Endothelial cell of umbilical vein (primary cell): ENCODE measurements around the gene TXNRD1. TPM values are rescaled to one million over a fixed set of nuclear protein-coding genes. Genes with fewer than 3 reads are reported as not detected.

Source experiments
- BruUV-seq: library from RNA; stranded (reverse); fragments of 400-500 nt; replicated peaks from 2 replicates; lab custom pipeline; 2021; lab: Mats Ljungman, UMichigan
- CTCF ChIA-PET: fragments of 300-600, 350-600 bp; sonication (Branson Sonifier 250); formaldehyde crosslinking; loops from one replicate; lab custom pipeline; 2021; ENCODE audit warnings: antibody characterized with exemption, inconsistent platforms; lab: Charles Lee
- POLR2A ChIA-PET: fragments of 300-600, 350-600 bp; sonication (Branson Sonifier 250); formaldehyde crosslinking; loops from one replicate; lab custom pipeline; 2021; ENCODE audit warnings: antibody characterized with exemption, inconsistent platforms; lab: Charles Lee
- DNase-seq: peaks from one replicate; pipeline ENCODE4 v3.0.0-alpha.2; 2011; ENCODE audit warnings: low read depth, low spot score
- FAIRE-seq: peaks from 2 replicates; lab custom pipeline; 2011; peaks lifted over from hg19 to GRCh38; lab: Jason Lieb, UNC
- H2AFZ ChIP-seq: 2 replicates; pipeline ENCODE4 v1.6.0; 2012; ENCODE audit warnings: low read depth, low read length, control low read depth, inconsistent platforms
- H3K27ac ChIP-seq: 2 replicates; pipeline ENCODE4 v1.5.1; 2011; ENCODE audit warnings: low read depth, mild to moderate bottlenecking, control low read depth, low read length, moderate library complexity; ENCODE audit not compliant: insufficient read depth
- H3K27me3 ChIP-seq, 2 experiments: 2 replicates each; pipeline versions ENCODE4 v1.6.0 to v1.6.1; 2011; ENCODE audit warnings: low read length in 2 of 2, mixed read lengths in 1 of 2; ENCODE audit not compliant: control insufficient read depth in 2 of 2, insufficient read depth in 2 of 2
- H3K36me3 ChIP-seq, 2 experiments: 2 replicates in 1 of 2; 3 replicates in 1 of 2; pipeline ENCODE4 v1.5.1; 2011; ENCODE audit warnings: low read length in 2 of 2, mild to moderate bottlenecking in 1 of 2, moderate library complexity in 1 of 2; ENCODE audit not compliant: control insufficient read depth in 2 of 2, insufficient read depth in 2 of 2; ENCODE audit errors: extremely low read depth in 1 of 2
- H3K4me1 ChIP-seq: 3 replicates; pipeline ENCODE4 v1.5.1; 2011; ENCODE audit warnings: mild to moderate bottlenecking, low read length; ENCODE audit not compliant: control insufficient read depth, insufficient read depth; ENCODE audit errors: extremely low read depth
- H3K4me2 ChIP-seq: 2 replicates; pipeline ENCODE4 v1.6.1; 2011; ENCODE audit warnings: low read length, control low read depth, mixed read lengths; ENCODE audit not compliant: insufficient read depth
- H3K4me3 ChIP-seq, 3 experiments: fragments of 200-600 bp in 1 of 3; sonication (generic), shearing (Covaris generic) in 1 of 3; replicated peaks in 1 of 3; 2 replicates each; pipeline ENCODE4 v1.5.1; 2011 to 2016; ENCODE audit warnings: control low read depth in 3 of 3, low read length in 3 of 3, mild to moderate bottlenecking in 2 of 3, inconsistent platforms in 1 of 3, low read depth in 1 of 3, moderate library complexity in 1 of 3; ENCODE audit not compliant: insufficient read depth in 1 of 3
- H3K79me2 ChIP-seq: 2 replicates; pipeline ENCODE4 v1.6.0; 2012; ENCODE audit warnings: low read length, inconsistent platforms; ENCODE audit not compliant: control insufficient read depth, insufficient read depth
- H3K9ac ChIP-seq: replicated peaks from 2 replicates; pipeline ENCODE3; 2011; ENCODE audit warnings: low read length, control low read depth; ENCODE audit not compliant: insufficient read depth; ENCODE audit errors: extremely low read depth
- H3K9me1 ChIP-seq: replicated peaks from 3 replicates; pipeline ENCODE4 v1.6.0; 2011; ENCODE audit warnings: mild to moderate bottlenecking, low read length; ENCODE audit not compliant: control insufficient read depth, insufficient read depth; ENCODE audit errors: extremely low read depth
- H3K9me3 ChIP-seq: replicated peaks from 2 replicates; pipeline ENCODE4 v1.5.1; 2012; ENCODE audit warnings: low read length, inconsistent platforms; ENCODE audit not compliant: control insufficient read depth, insufficient read depth
- H4K20me1 ChIP-seq: replicated peaks from 2 replicates; pipeline ENCODE3; 2011; ENCODE audit warnings: mild to moderate bottlenecking, low read length; ENCODE audit not compliant: control insufficient read depth, insufficient read depth; ENCODE audit errors: extremely low read depth
- CTCF ChIP-seq, 2 donors: IDR thresholded peaks; 1 replicate in 1 of 2; 2 replicates in 1 of 2; pipeline ENCODE4 v1.5.1; 2011; ENCODE audit warnings: low read length in 2 of 2, mild to moderate bottlenecking in 2 of 2, moderate library complexity in 2 of 2, control low read depth in 1 of 2, inconsistent platforms in 1 of 2, low read depth in 1 of 2; ENCODE audit not compliant: insufficient read depth in 1 of 2; ENCODE audit errors: extremely low read depth in 1 of 2
- EZH2 ChIP-seq: IDR thresholded peaks from 2 replicates; pipeline ENCODE4 v1.6.1; 2012; ENCODE audit warnings: borderline replicate concordance, low read depth, mild to moderate bottlenecking, moderate library complexity, low read length, inconsistent platforms; ENCODE audit not compliant: severe bottlenecking
- FOS ChIP-seq: IDR thresholded peaks from 2 replicates; pipeline ENCODE4 v1.6.1; 2011; ENCODE audit warnings: mild to moderate bottlenecking, low read length, moderate library complexity, borderline replicate concordance; ENCODE audit not compliant: insufficient read depth
- GATA2 ChIP-seq: IDR thresholded peaks from 2 replicates; pipeline ENCODE4 v1.7.0; 2011; ENCODE audit warnings: low read depth, mild to moderate bottlenecking, moderate library complexity, mixed read lengths, low read length; ENCODE audit not compliant: insufficient read length, insufficient read depth
- JUN ChIP-seq: IDR thresholded peaks from 2 replicates; pipeline ENCODE4 v1.6.1; 2011; ENCODE audit warnings: borderline replicate concordance, low read depth; ENCODE audit not compliant: insufficient read length, insufficient read depth
- MAX ChIP-seq: IDR thresholded peaks from 2 replicates; pipeline ENCODE4 v1.6.1; 2011; ENCODE audit not compliant: insufficient read depth, insufficient read length
- MYC ChIP-seq: IDR thresholded peaks from one replicate; pipeline ENCODE4 v1.6.1; 2011; ENCODE audit warnings: mild to moderate bottlenecking, low read depth, low read length
- POLR2A ChIP-seq: IDR thresholded peaks from 2 replicates; pipeline ENCODE4 v1.6.1; 2012; ENCODE audit warnings: low read depth, mild to moderate bottlenecking, control low read depth, low read length
- dilution Hi-C: fragments of 300-500 bp; cut with MboI; formaldehyde crosslinking; loops from one replicate; pipeline ENCODE4 v1.15.0; 2019; ENCODE audit warnings: low sequenced_read_pairs; ENCODE audit not compliant: extremely low pct_ligation_motif_present
- intact Hi-C: fragments of 100-400 bp; cut with micrococcal nuclease; formaldehyde crosslinking; loops from one replicate; pipeline ENCODE4 v1.10.0; 2022
- polyA plus RNA-seq, 4 experiments: library from polyadenylated mRNA; depleted of rRNA in 3 of 4; stranded (reverse) in 3 of 4; unstranded in 1 of 4; fragments of >200 nt; gene quantifications; 2 replicates each; pipeline versions ENCODE4 v1.2.1 to v1.2.3, GENCODE V29; 2011 to 2012; ENCODE audit warnings: missing spikeins in 1 of 4
- total RNA-seq: library from RNA; stranded (reverse); gene quantifications from 2 replicates; pipeline ENCODE4 v1.2.3, GENCODE V29; 2021

TXNRD1 gene
- total and polyA plus RNA-seq, 2 donors (not counting 3 experiments of a cell fraction or from before 2014, with no cell fraction given): 309 to 566 TPM

- dilution Hi-C loops (no loop called here), intact Hi-C loops (no loop called here)
- no peaks in the 10 kb centered on the region for H3K79me2 ChIP-seq
- H3K27ac ChIP-seq: no peak overlapping the region
- H3K4me1 ChIP-seq: no peaks in the 10 kb centered on the region
- no peak for FAIRE-seq
- POLR2A ChIA-PET: no interaction called here
- no peak overlapping the region for H3K9ac ChIP-seq
- no peaks in the 10 kb centered on the region for H3K9me1 ChIP-seq
- no peak for DNase-seq
- CTCF ChIA-PET: interaction anchor here (1.1 kb wide), 1 partner anchor 13 kb away, joined by 3 read pairs; no protein-coding TSS in a partner anchor
- no peak overlapping the region for H3K4me2 ChIP-seq
- H4K20me1 ChIP-seq: no peaks in the 10 kb centered on the region
- H2AFZ ChIP-seq: no peak overlapping the region
- no peaks in the 10 kb centered on the region for H3K9me3 ChIP-seq
- TF ChIP-seq POLR2A (no peak), JUN (no peak), MYC (no peak), MAX (no peak), FOS (no peak), EZH2 (no peak), CTCF (IDR thresholded peaks at IDR 0.05; ENCODE audit: extremely low read depth in 1 of 2, insufficient read depth in 1 of 2, low read depth in 1 of 2, low read length in 2 of 2) (no peak), GATA2 (no peak)
- H3K4me3 ChIP-seq: no peak overlapping the region
- no peaks in the 10 kb centered on the region for H3K36me3 ChIP-seq
- no peaks in the 10 kb centered on the region for H3K27me3 ChIP-seq
- BruUV-seq: no TSS peak
Observed at GRCh38 chr12:104189915-104190555, 25.5 kb upstream of the TXNRD1 start.
